HCT116 (cell line): ENCODE measurements around the gene CTRB2. TPM values are rescaled to one million over a fixed set of nuclear protein-coding genes. Genes with fewer than 3 reads are reported as not detected.

Experiments used
- ATAC-seq: fragments of 200-7000 bp; cut with Tn5 transposase; 2 replicates; pipeline ENCODE4 v1.9.1; 2020; ENCODE audit warnings: mild to moderate bottlenecking, moderate library complexity
- BruUV-seq: library from RNA; stranded (reverse); fragments of 400-500 nt; replicated peaks from 2 replicates; lab custom pipeline; 2021; lab: Mats Ljungman, UMichigan
- CTCF ChIA-PET: fragments of 300-600 bp; sonication (Branson Sonifier 250); formaldehyde crosslinking; loops from one replicate; lab custom pipeline; 2021; ENCODE audit warnings: antibody characterized with exemption; lab: Charles Lee
- POLR2A ChIA-PET: fragments of 300-600, 350-600 bp; sonication (Branson Sonifier 250); formaldehyde crosslinking; loops from one replicate; lab custom pipeline; 2021; ENCODE audit warnings: antibody characterized with exemption; lab: Charles Lee
- RAD21 ChIA-PET, 2 experiments: fragments of 300-600 bp; sonication (Branson Sonifier 250); formaldehyde crosslinking; loops; one replicate each; lab custom pipeline; 2023; ENCODE audit warnings: low total read pairs in 2 of 2; ENCODE audit not compliant: uncharacterized antibody in 2 of 2, unreplicated experiment in 2 of 2, low non-redundant PET in 1 of 2; lab: Charles Lee
- DNase-seq: peaks from one replicate; pipeline ENCODE4 v3.0.0-alpha.2; 2010; ENCODE audit warnings: low read depth, low spot score
- H2AFZ ChIP-seq: fragments of 200-600 bp; shearing (Covaris generic), sonication (generic); 2 replicates; pipeline ENCODE4 v1.6.1; 2017; ENCODE audit warnings: low read depth, mixed run types, mixed read lengths, antibody characterized with exemption, low read length; ENCODE audit not compliant: poor library complexity, severe bottlenecking
- H3K27ac ChIP-seq: 2 replicates; pipeline ENCODE4 v1.5.1; 2012; ENCODE audit warnings: low read depth, low read length
- H3K27me3 ChIP-seq: fragments of 200-600 bp; sonication (generic); 2 replicates; pipeline ENCODE4 v1.6.1; 2016; ENCODE audit warnings: mixed run types, low read length, mixed read lengths; ENCODE audit not compliant: insufficient read depth
- H3K36me3 ChIP-seq, 2 experiments: fragments of 200-500 bp in 1 of 2; fragments of 200-600 bp in 1 of 2; sonication (Bioruptor generic) in 1 of 2; sonication (generic) in 1 of 2; 2 replicates each; pipeline versions ENCODE4 v1.5.1 to v1.6.1; 2014 to 2016; ENCODE audit warnings: low read length in 2 of 2, inconsistent platforms in 1 of 2, mixed read lengths in 1 of 2, mixed run types in 1 of 2; ENCODE audit not compliant: insufficient read depth in 2 of 2, control insufficient read depth in 1 of 2
- H3K4me1 ChIP-seq, 2 experiments: fragments of 200-600 bp in 1 of 2; sonication (generic) in 1 of 2; 2 replicates each; pipeline versions ENCODE4 v1.5.1 to v1.6.1; 2012 to 2017; ENCODE audit warnings: low read length in 2 of 2, inconsistent platforms in 1 of 2, mild to moderate bottlenecking in 1 of 2, mixed read lengths in 1 of 2, mixed run types in 1 of 2, moderate library complexity in 1 of 2; ENCODE audit not compliant: insufficient read depth in 2 of 2, control insufficient read depth in 1 of 2
- H3K4me2 ChIP-seq: fragments of 200-600 bp; sonication (generic); 2 replicates; pipeline ENCODE4 v1.6.1; 2017; ENCODE audit warnings: mixed run types, low read length, mixed read lengths
- H3K4me3 ChIP-seq, 2 experiments: fragments of 200-600 bp in 1 of 2; sonication (generic) in 1 of 2; replicated peaks in 1 of 2; 2 replicates each; pipeline ENCODE4 v1.5.1; 2011 to 2016; ENCODE audit warnings: low read length in 2 of 2, control low read depth in 1 of 2, low read depth in 1 of 2, mild to moderate bottlenecking in 1 of 2, mixed read lengths in 1 of 2, mixed run types in 1 of 2
- H3K79me2 ChIP-seq: fragments of 200-600 bp; sonication (generic); 2 replicates; pipeline ENCODE4 v1.6.1; 2017; ENCODE audit warnings: mild to moderate bottlenecking, mixed run types, low read length, moderate library complexity, mixed read lengths; ENCODE audit not compliant: insufficient read depth
- H3K9ac ChIP-seq: fragments of 200-600 bp; sonication (generic); 2 replicates; pipeline ENCODE4 v1.6.1; 2016; ENCODE audit warnings: low read length, mixed read lengths
- H3K9me2 ChIP-seq: fragments of 200-600 bp; sonication (generic), shearing (Covaris generic); 2 replicates; pipeline ENCODE4 v1.6.1; 2017; ENCODE audit warnings: mixed run types, mild to moderate bottlenecking, moderate library complexity; ENCODE audit not compliant: insufficient read depth
- H3K9me3 ChIP-seq, 2 experiments: fragments of 200-500 bp in 1 of 2; fragments of 200-600 bp in 1 of 2; sonication (Bioruptor generic) in 1 of 2; sonication (generic) in 1 of 2; 2 replicates each; pipeline ENCODE4 v1.6.1; 2014 to 2017; ENCODE audit warnings: low read length in 2 of 2, mixed read lengths in 2 of 2, inconsistent platforms in 1 of 2, low read depth in 1 of 2, mild to moderate bottlenecking in 1 of 2, mixed run types in 1 of 2, moderate library complexity in 1 of 2; ENCODE audit not compliant: control insufficient read depth in 1 of 2, insufficient read depth in 1 of 2
- H4K20me1 ChIP-seq: fragments of 200-600 bp; sonication (generic), shearing (Covaris generic); 2 replicates; pipeline ENCODE4 v1.6.1; 2017; ENCODE audit warnings: mixed run types, mild to moderate bottlenecking, moderate library complexity; ENCODE audit not compliant: insufficient read depth
- ATF3 ChIP-seq: IDR thresholded peaks from 2 replicates; pipeline ENCODE4 v1.6.1; 2012
- CBX3 ChIP-seq: IDR thresholded peaks from 2 replicates; pipeline ENCODE4 v1.6.1; 2012; ENCODE audit warnings: low read depth
- CEBPB ChIP-seq: IDR thresholded peaks from 2 replicates; pipeline ENCODE4 v1.6.1; 2012; ENCODE audit warnings: low read depth
- EZH2 ChIP-seq: fragments of 200-600 bp; sonication (generic); IDR thresholded peaks from 2 replicates; pipeline ENCODE4 v1.6.1; 2017; ENCODE audit warnings: antibody characterized with exemption, mixed run types
- EZH2phosphoT487 ChIP-seq: fragments of 200-600 bp; IDR thresholded peaks from 2 replicates; pipeline ENCODE4 v1.6.1; 2018; ENCODE audit warnings: antibody characterized with exemption, borderline replicate concordance
- FOSL1 ChIP-seq: IDR thresholded peaks from 2 replicates; pipeline ENCODE4 v1.6.1; 2012; ENCODE audit warnings: low read depth
- JUND ChIP-seq: IDR thresholded peaks from 2 replicates; pipeline ENCODE4 v1.6.1; 2012
- POLR2AphosphoS5 ChIP-seq: IDR thresholded peaks from 2 replicates; pipeline ENCODE4 v1.6.1; 2011; ENCODE audit warnings: mild to moderate bottlenecking, low read depth, low read length, moderate library complexity
- RAD21 ChIP-seq: IDR thresholded peaks from 2 replicates; pipeline ENCODE4 v1.6.1; 2012; ENCODE audit warnings: low read depth, mild to moderate bottlenecking
- REST ChIP-seq: IDR thresholded peaks from 2 replicates; pipeline ENCODE4 v1.6.1; 2012; ENCODE audit warnings: low read depth
- ZFX ChIP-seq: fragments of 450-650 bp; IDR thresholded peaks from 2 replicates; pipeline ENCODE4 v1.6.1; 2017
- intact Hi-C: fragments of 100-400 bp; cut with micrococcal nuclease; formaldehyde crosslinking; loops from 2 replicates; pipeline ENCODE4 v1.10.0; 2022
- total RNA-seq: library from RNA; stranded (reverse); gene quantifications from one replicate; pipeline ENCODE4 v1.2.1, GENCODE V29; 2021; ENCODE audit not compliant: unreplicated experiment

The CTRB2 gene
- total RNA-seq, 1 experiment from 2014 or later = 10.0 TPM

GRCh38 chr16:75250809-75251279 is 43.9 kb upstream of the CTRB2 start:
- H3K9ac ChIP-seq = peak overlapping the region; percentile 91
- CTCF ChIA-PET = interaction anchor here (1.4 kb wide), 1 partner anchor 135 kb away, joined by 5 read pairs; no protein-coding TSS in a partner anchor
- no peaks in the 10 kb centered on the region for H3K9me3 ChIP-seq
- no TSS peak for BruUV-seq
- peaks cover 75% of the 10 kb centered on the region for H3K79me2 ChIP-seq
- RAD21 ChIA-PET = no interaction called here
- H3K9me2 ChIP-seq = no peaks in the 10 kb centered on the region
- H3K36me3 ChIP-seq = no peaks in the 10 kb centered on the region; a peak in 1 of 4 replicates
- H3K27ac ChIP-seq = peak overlapping the region; percentile 93
- no peaks in the 10 kb centered on the region for H4K20me1 ChIP-seq
- ATAC-seq (peak; percentile 28), DNase-seq (no peak)
- H3K27me3 ChIP-seq = no peaks in the 10 kb centered on the region
- H3K4me2 ChIP-seq = peak overlapping the region; percentile 85
- TF ChIP-seq ATF3 (no peak), FOSL1 (no peak), CEBPB (no peak), EZH2 (no peak), RAD21 (no peak), ZFX (no peak), CBX3 (no peak), JUND (no peak), EZH2phosphoT487 (no peak), REST (no peak), POLR2AphosphoS5 (no peak)
- no peak overlapping the region for H2AFZ ChIP-seq
- intact Hi-C loops = loop anchor here (1.0 to 2.0 kb wide), 2 partner anchors 14 to 54 kb away; no protein-coding TSS in a partner anchor
- peaks cover 59 to 85% of the 10 kb centered on the region in 2 experiments for H3K4me1 ChIP-seq
- POLR2A ChIA-PET = interaction anchor here (1.1 to 2.1 kb wide), 2 partner anchors 55 to 134 kb away, joined by 3 to 5 read pairs; no protein-coding TSS in a partner anchor
- peak overlapping the region; percentile 73 to 87 for H3K4me3 ChIP-seq
